Stimulated activated CD4-positive, alpha-beta T cell treated with anti-CD3 and anti-CD28 coated beads, Interleukin-12 subunit alpha, Interleukin-12 subunit beta, amount 100 ng/mL, for 24 hours (primary cell): ENCODE data around the gene CCBE1.

Experiments used
- DNase-seq, 2 experiments: peaks; one replicate each; pipeline ENCODE4 v3.0.0-alpha.2; 2020; ENCODE audit warnings: low read depth in 2 of 2

The CCBE1 gene

DNA sequence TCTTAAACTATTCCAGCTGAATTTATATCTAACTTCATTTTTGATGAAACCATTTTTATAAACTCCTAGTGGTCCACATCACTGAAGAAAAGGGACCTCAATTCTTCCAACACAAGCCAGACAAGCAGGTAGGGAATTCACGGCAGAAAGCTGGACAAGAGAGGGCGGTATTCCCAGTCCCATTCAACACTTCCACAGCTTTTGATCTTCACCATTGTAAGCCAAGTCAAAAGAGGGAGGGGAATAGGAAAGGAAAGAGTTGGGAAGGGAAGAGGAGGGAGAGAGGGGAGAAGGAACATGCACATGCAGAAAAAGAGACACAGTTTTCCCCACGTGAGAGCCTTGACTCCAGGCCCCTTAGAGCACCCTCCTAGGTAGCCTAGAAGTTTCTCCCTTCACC lies 77.4 kb downstream of the CCBE1 start:
- DNase-seq, result no peak

DNA sequence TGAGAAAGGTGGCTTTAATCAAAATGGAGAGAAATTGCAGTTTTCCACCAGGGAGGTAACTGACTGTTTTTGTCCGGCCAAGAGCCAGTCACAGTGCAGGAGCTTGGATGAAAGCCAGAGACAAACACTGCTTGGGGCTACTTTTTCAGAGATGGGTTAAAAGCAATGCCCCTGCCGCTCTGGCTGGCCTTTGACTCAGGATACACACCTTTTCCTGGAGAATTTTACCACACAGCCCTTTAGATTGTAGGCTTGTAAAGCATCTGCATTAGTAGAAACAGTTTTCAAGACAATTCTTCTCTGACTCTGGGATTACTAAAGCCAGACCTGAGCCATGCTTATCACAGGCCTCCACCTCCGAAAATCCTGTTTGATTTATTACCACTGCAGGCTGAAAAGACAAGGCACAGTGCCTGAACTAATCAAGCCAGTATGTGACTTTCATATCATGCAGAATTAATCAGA lies 79.7 kb downstream of the CCBE1 start:
- no peak for DNase-seq

DNA sequence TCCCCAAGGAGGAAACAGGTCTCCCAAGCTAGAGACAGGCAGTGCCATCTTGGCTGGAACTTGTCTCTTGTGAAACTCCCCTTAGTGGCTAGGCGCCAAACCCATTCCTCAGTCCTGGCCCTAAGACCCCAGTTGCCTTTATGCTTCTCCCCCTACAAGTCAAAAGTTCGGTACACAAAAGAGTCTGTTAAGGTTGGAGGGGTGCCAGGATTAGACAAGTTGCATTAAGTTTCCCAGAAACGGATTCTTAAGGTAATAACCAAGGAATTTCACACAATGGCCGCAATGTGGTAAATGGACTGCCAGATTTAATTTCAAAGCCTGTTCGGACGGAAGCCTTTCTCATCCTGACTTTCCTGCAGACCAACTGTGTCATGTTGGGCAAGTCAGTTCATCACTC lies 80.7 kb downstream of the CCBE1 start:
- DNase-seq, result no peak

DNA sequence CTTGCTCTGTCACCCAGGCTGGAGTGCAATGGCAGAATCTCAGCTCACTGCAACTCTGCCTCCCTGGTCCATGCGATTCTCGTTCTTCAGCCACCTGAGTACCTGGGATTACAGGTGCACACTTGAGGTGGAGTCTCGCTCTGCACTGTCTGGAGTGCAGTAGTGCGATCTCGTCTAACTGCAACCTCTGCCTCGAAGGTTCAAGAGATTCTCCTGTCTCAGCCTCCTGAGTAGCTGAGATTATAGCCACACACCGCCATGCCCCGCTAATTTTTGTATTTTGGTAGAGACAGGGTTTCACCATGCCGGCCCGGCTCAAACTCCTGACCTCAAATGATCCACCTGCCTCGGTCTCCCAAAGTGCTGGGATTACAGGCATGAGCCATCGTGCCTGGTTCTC lies 83.3 kb downstream of the CCBE1 start:
- DNase-seq, result no peak

DNA sequence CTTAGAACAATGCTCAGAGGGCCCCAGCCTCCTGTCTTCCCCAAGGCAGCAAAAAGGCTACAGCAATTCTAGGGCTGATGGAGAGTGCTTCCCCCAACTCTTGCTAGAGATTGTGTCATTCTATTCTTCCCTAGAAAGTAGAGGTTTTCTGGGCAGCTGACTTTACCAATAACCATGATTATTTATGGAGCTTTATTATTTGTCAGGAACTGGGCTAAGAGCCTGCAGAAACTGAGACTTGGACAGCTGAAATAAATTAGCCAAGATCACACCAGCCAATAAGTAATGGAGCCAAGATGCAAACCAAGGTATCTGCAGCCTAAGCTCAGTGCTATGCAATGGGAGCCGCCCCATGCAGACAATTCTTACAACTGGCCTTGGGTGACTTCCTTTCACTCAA lies 84.8 kb downstream of the CCBE1 start:
- no peak for DNase-seq

DNA sequence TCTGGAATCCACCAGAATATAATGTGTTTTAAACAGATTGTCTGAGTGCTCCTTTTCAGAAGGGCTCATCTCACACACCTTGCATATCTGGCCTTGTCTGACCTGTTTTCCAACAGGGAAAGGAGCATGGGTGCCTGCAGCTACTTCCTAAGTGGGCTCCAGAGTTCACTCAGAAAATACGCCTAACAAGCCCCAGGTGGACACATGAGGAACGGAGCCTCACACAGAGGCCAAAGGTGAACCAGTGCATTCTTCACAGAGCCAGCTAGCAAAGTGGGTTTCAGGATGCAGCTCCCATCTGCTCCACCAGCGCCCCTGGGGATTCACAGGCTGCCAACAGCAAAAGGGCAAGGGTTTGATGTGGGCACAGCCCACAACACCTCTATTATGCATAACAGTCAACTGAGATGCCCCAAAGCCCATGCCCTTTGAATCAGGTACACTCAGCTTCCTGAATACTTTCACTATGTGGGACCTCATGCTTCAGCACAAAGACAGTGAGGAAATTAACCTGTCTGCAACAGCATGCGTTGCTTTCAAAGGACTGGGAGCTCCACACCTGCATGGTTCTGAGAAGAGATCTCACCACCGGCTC lies 86.6 kb downstream of the CCBE1 start:
- DNase-seq, result no peak

DNA sequence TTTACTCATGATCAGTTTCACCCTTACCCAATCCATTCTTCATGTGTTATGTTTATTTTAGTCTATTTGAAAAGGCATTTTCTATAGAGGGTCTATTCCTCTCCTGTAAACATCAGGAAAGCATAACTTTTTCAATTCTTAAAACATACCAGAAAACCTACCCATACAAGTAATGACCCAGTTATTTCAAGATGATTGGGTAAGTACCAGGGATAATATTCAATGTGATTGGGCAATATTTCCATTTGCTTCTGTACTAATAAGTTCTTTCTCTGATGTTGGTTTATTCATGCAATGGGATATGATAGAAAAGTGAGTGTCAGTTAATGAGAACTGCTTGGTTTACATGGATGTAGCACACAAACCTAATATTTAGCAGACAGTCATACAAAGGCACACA lies 87.6 kb downstream of the CCBE1 start:
- DNase-seq, result no peak

DNA sequence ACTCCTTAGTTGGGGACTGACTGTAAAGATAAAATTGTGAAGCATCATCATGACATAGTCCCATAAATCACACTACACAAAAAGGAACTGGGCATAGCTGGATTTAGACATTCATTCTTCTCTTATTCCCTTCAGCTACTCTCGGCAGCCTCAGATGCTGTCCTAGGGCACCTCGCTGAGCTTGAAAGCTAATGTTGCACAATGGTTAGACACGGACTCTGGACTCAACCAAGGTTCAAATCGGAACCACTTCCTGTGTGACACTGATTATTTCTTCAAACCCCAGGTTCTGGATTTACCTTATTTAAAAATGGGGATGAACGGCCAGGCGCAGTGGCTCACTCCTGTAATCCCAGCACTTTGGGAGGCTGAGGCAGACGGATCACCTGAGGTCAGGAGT lies 89.8 kb downstream of the CCBE1 start:
- no peak for DNase-seq

DNA sequence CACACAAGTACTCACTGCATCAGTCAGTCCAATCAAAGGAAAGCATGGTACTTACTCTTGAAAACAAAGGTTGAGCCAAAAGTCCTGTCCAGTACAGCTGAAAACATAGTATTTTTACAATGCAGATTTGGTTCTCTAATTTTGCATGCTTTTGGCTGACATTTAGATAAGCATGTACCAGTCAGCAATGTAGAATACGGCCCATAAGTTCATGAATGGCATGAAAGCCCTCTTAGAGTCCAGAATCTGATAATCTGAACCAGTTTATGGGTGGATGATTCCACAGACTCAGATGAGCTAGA lies 90.2 kb downstream of the CCBE1 start:
- no peak for DNase-seq

DNA sequence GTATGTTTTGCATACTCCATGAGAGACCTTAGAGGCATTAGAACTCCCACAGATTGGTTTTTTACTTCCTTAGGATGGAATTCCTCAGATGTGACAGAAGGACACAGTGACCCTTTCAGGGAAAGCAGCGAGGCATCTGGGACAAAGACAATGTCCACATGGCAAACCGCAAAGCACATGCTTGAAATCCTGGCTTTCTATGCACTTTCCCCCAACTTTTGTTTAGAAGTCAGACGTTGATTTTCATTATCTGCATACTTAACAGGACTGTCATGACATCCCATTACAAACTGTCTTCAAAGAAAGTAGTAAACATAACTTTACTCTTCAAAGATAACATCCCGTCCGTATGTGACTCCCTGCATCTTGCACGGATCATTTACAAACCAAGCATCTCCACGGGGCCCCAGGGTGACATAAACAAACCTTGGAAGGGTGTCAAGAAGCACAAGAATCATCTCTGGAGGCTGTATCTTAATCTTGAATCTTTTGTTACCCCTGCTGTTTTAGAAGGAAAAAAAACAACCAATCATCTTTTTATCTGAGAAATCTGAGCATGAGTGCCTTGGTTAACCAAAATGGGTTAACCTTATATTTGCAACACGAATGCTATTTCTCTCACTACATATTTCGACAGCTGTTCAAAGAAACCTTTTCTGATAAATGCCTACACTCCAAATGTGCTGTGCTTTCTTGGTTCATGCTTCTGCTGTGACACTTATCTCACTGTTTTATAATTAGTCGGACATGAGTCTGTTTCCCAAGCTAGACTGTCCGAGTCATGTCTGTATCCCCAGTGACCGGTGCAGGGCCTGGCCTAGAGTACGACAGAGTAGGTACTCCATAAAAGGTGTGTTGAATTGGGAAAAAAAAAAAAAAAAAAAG lies 90.8 kb downstream of the CCBE1 start:
- DNase-seq, result no peak

DNA sequence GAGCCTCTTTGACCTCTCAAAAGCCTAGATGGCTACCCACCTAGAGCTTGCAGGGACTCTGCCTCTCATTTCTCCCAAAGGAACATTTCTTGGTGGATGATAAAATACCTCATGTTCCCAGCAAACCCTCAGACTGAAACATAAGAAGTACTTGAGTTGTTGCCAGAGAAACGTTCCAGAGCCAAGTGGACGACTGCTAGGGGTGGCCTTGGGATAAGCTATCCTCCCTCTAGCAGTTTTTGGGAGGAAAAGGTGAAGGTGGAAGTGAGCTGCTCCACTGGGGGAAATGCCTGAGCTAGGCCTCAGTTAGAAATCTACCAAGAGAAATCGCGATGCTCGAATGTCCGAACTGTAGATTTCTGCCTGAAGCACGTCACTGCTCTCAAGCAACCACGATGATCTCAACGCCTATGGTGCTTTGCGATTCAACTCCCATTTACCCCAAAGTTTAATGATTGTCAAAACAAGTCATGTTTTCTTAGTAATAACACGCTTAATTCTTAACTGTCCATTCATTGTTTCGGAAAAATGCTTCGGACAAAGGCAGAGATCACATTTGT lies 91.5 kb downstream of the CCBE1 start:
- DNase-seq, result no peak

DNA sequence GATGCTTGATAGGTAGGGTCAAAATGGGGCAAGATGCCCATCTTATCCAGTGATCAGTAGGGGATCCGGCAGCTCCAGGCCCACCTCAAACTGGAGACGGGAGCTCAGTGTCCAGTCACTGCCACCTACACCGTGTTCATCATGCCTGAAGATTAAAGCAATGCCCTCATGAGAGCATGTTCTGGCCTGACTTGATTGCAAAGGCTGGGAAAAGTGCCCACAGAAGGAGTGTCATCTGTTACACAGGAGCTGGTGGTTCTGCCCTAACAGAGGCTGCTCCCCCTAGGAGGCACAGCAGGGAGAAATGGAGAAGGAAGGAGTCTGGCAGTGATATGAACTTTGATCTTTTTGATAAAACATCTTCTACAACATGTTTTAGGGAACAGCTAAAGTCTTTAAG lies 92.3 kb downstream of the CCBE1 start:
- no peak for DNase-seq

DNA sequence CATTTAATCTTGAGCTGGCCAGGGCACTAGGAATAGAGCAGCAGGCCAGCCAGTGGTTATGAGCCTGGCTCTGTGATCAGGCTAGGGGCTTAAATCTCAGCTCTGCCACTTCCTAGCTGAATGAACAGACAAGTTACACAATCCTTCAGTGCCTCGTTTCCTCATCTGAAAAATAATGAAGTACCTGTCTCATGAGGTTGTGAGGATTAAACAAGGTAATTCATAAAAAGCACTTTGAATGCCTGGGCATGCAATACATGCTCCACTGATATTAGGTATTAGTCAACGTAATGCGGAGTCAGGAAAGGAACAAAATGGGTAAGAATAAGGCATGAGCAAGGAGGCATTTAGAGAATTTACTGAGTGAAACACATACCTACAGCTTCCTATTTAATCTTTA lies 100.2 kb downstream of the CCBE1 start:
- DNase-seq, result no peak

DNA sequence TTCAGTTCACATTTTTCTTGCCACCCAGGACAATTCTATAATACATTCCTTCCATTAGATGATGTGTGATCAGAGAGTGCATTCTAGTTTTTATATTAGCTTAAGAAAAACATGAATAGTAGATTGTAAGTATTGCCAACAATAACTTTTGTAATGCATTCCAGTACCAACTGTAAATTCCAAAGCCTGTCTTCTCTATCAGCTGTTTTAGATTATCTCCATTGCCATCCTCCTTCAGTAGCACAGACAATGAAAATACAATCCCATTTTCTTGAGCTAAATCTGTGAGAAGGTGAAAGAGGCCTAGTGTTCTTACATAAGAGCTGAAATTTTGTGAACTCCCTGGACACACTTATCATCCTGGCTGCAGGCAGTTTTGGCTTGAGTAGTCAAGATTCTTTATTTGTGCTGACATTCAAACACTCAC lies 103.9 kb downstream of the CCBE1 start:
- DNase-seq, result no peak

DNA sequence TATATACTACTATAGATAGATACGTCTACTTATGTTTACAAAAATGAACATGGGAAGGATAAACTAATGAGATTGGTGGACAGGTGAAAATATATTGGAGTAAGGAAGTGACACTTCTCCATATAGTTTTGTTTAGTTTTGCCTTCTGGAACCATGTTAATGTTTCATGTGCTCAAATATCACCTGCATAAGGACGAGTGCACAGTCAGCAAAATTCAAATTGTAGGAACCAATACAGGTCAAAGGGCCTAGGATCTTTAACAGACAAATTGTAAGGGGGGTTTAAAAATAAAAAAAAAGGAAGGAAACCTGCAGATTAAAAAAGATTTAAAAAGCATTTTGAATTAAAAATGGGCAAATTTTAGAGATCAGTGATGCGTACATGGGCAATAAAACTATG lies 104.6 kb downstream of the CCBE1 start:
- no peak for DNase-seq

DNA sequence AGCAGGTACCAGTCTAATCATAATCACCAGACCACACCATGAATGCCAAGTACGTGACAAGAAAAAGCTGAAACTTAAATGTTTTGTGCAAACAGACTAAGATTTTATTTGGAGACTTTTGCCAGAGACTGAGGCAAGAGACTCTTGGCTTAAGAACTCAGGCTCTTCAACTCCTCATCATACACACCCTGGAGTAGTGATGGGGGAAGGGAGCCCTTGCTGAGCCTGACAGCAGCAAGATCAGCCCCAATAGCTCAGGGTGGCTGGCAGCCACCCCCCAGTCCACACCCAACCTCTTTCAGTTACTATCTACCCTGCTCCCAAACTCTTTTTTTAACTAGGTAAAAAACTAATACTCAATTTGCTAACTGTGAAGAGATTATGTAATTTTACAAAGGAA lies 114.8 kb downstream of the CCBE1 start:
- DNase-seq, result no peak

DNA sequence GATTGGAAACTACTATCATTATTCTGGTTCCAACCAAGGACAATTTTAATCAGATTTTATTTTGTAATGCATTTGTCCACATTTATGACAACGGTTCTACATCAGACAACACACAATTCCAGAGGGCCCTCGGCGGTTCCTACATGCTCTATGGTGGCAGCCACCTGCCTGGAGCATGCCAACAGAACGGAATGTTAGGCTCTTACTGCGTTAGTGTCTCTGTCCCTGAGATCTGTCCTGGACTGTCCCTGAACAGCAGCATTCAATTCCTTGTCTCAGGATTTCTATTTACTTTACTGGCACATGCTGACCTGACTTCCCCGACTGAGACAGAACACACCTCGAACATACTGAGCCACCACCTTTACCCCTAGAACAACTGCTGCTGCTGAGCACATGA lies 117.7 kb downstream of the CCBE1 start:
- no peak for DNase-seq

DNA sequence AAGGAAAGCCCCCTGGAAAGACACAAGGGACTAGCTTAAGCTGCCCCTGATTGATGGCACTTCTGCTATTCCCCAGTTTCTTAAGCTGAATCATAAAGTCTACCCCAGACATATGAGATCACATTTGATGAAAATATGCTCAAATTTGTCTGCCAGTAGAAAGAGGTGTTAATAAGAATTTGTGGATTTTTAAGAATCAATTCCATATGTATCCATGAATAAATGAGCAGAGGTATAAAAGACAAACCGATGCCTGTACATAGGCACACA lies 119.9 kb downstream of the CCBE1 start:
- no peak for DNase-seq

DNA sequence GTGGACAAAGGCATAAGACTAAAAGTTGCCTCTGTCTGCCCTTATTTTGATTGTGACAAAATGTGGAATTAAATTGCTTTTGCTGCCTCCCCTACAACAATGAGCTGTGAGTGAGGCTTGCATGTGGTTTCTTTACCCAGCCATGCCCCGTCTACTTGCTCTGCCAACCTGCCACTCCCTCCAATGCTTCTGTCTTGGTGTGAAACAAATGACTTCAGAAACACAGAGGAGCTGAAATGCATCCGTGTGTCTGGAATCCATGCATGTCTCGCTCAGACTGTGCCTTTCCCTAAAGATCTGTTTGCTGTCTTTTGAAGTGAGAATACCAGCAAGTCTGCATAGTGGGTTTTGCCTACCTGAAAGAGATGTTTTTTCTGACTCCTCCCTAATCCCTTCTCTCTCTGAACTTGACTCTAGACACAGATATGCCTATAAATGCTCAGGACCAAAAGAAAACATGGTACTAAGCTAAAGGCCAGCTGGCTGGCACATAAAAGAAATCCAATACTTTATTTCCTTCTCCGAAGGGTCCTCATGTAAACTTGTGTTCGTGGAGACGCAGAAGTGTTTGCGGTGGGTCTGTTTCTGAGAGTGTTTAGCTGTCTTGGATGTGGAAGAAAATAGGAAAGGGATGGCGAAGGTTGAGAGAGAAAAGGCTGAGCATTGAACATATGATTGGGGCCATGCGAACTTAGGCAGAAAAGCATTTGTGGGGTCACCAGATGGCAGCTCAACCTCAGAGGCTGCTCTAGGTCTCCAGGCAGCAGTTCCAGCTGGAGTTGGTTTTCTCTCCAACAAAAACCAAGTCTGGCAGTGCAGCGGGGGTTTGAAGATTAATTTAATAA lies 120.5 kb downstream of the CCBE1 start:
- DNase-seq, result no peak

DNA sequence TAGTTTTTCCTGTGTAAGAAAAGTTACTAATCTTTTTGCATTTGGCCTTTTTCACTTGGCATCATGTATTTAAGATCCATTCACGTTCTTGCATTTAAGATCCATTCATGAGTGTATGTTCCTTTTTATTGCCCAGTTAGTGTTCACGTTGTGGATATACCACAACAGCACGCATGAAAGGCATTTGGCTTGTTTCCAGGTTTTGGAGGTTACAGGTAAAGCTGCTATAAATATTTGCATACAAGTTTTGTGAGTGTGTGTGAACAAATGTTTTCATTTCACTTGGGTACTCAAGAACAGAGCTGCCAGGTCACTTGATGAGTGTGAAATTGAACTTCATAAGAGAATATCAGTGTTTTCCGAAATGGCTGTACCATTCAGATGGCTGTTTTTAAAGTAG lies 121.2 kb downstream of the CCBE1 start:
- no peak for DNase-seq

DNA sequence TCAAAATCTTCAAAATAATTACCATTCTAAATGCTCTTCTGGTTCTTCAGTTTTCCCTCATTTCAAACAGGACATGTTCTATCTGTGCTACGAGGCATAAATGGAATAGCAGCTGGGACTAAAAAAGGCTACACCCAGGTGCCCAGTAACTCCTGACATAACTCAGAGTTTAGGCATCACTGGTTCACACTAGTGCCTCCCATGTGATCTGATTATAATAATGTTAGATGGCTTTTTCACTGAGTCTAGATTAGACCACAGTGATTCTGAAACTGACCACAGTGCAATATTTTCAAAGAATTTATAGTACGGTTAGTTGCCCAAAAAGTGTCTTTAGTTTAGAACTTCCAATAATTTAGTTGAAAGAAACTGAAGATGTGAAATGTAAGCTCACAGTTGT lies 123.3 kb downstream of the CCBE1 start:
- DNase-seq, result no peak

DNA sequence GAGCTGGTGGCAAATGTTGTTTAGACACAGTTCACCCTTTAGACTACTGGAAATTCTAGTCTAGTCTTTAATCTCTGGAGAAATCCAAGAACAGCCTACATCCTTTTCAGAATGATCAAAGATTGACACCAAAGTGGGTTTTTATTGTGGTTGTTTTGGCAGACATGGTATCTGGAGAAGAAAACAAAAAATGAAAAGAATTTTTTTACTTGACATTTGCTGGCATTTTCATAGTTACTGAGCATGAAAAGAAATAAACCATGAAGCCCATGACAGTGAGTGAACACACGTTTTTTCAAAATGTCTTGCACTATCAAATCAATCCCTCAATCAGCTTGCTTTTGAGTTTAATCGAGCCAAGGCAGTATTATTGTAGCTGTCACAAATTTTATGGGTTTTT lies 125.3 kb downstream of the CCBE1 start:
- DNase-seq, result no peak

DNA sequence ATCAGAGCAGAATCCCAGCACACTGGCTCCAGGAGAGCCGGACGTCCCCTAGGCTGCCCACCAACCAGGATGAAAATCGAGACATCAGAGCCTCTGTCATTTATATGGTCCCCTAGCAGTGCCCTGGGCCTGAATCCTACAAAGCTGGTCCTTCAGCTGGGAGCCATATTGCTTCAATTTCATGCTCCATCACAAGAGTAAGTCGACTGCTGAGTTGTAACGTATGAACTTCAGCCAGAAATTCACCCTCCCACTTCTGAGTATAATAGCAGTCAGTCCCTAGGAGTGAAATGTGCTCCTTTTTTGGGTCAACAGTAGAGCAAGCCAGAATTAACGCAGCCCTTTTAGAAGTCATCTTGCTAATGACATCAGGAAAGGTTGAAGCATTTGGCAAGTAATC lies 126.4 kb downstream of the CCBE1 start:
- no peak for DNase-seq
